Astrocyte of the spinal cord (primary cell): ENCODE data around the gene HS6ST3.

ENCODE experiments used
- DNase-seq: peaks from one replicate; pipeline ENCODE4 v3.0.0; 2011; ENCODE audit warnings: low read depth, low spot score
- H3K4me3 ChIP-seq: 2 replicates; pipeline ENCODE4 v1.5.1; 2011; ENCODE audit warnings: low read depth, mild to moderate bottlenecking, low read length, moderate library complexity
- CTCF ChIP-seq: IDR thresholded peaks from 2 replicates; pipeline ENCODE4 v1.5.1; 2012; ENCODE audit warnings: low read depth, mild to moderate bottlenecking, low read length, inconsistent platforms
- in situ Hi-C: cut with HindIII; loops from 2 replicates; pipeline ENCODE4 v1.10.0; 2017; ENCODE audit warnings: low sequenced_read_pairs

The HS6ST3 gene

GRCh38 chr13:96817336-96817941, 727.5 kb downstream of the HS6ST3 start:
- in situ Hi-C loops = no loop called here
- DNase-seq = peak; percentile 40
- no peak overlapping the region for H3K4me3 ChIP-seq
- peak; percentile 50 for TF ChIP-seq CTCF

GRCh38 chr13:96819375-96819774, 729.5 kb downstream of the HS6ST3 start:
- DNase-seq = no peak
- in situ Hi-C loops = no loop called here
- no peak for TF ChIP-seq CTCF
- no peak overlapping the region for H3K4me3 ChIP-seq

GRCh38 chr13:96821381-96821780, 731.5 kb downstream of the HS6ST3 start:
- TF ChIP-seq CTCF = no peak
- in situ Hi-C loops = no loop called here
- DNase-seq = peak; percentile 32
- no peak overlapping the region for H3K4me3 ChIP-seq

GRCh38 chr13:96821971-96822370, 732.1 kb downstream of the HS6ST3 start:
- no peak for TF ChIP-seq CTCF
- H3K4me3 ChIP-seq = no peak overlapping the region
- in situ Hi-C loops = no loop called here
- DNase-seq = no peak

- no peak for DNase-seq
- peak; percentile 29 for TF ChIP-seq CTCF
- no peak overlapping the region for H3K4me3 ChIP-seq
- in situ Hi-C loops = no loop called here
Observed at GRCh38 chr13:96822895-96823294, 733.0 kb downstream of the HS6ST3 start.

- in situ Hi-C loops = no loop called here
- TF ChIP-seq CTCF = no peak
- no peak overlapping the region for H3K4me3 ChIP-seq
- DNase-seq = no peak
Observed at GRCh38 chr13:96824140-96824539, 734.2 kb downstream of the HS6ST3 start.
